ENCODE results near the gene BMPR2.
"Not testable (repeated sequence)": the region's sequence is repeated elsewhere in the genome, so short reads cannot be mapped to it uniquely, and the experiment has no call there.

Gene BMPR2

DNA sequence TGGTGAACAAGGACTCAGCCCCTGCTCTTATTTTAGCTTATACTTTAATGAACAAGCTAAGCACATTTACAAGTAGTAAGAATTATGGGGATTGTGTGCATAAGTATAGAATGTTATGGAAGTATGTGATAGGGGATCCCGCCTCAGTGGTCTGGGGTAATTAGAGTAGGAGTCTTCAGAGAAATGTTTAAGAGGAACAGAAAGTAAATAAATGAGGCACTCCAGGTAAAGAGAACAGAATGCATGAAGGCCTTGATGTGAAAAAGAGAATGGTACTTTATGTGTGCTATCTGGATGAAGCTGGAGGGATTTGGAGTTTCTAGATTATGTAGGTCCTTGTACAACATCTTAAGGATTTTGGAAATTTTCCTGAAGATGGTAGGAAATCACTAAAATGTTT is 76.6 kb downstream of the BMPR2 start:
- no peak for DNase-seq (ENCODE audit: low spot score)

DNA sequence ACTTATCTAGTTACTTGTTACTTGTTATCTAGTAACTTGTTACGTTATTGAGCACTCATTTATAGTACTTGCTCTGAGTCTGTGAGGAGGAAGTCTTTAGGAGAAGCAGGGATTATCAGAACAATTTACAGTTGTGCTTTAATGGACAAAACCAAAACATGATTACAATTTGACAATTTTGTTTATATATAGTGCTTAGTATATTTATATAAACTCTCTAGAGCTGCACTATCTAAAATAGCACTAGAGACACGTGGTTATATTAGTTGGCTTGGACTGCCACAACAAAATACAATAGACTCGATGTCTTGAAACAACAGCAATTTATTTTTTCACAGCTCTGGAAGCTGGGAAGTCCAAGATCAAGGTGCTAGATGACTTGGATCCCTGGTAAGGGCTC is 78.4 kb downstream of the BMPR2 start:
- no peak for DNase-seq (ENCODE audit: low spot score)

DNA sequence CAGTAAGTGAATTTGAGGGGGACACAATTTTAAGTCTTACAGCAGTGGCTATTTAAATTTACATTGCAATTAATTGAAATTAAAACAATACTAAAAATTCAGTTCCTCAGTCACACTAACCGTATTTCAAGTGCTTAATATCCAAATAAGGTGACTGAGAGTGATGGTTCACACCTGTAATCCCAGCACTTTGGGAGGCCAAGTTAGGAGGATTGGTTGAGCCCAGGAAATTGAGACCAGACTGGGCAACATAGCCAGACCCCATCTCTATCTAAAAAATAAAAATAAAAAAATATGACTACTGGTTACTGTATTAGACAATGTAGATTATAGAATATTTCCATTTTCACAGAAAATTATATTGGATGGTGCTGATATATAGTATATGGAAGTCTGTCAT is 79.0 kb downstream of the BMPR2 start:
- DNase-seq (ENCODE audit: low spot score): no peak

DNA sequence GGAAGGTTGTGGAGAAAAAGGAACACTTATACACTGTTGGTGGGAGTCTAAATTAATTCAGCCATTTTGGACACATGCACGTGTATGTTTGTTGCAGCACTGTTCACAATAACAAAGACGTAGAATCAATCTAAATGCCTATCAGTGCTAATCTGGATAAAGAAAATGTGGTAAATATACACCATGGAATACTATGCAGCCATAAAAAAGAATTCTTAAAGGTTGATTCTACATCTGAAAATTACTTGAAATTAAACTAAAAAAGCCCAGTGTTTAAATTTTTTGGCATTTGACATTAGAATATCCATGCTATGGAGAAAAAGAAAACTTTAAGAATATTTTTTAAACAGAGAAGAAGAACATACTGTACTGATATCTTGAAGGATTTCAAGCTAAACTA is 84.0 kb downstream of the BMPR2 start:
- no peak for DNase-seq (ENCODE audit: low spot score)

DNA sequence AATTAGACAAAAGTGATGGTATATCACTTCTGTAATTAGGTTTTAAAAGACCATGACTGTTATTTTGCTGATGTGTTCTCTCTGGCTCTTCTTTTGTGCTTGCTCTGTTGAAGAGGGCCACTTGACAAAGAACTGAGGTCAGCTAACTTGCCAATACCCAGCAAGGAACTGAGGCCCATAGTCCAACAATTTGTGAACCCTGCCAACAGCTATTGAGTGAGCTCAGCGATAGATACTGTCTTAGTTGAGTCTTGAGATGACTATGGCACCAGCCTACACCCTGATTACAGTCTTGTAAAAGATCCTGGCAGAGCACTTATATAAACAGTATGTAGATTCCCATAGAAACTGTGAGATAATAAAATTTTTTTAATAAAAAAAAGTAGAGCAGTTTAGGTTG is 103.0 kb downstream of the BMPR2 start:
- DNase-seq (ENCODE audit: low spot score): no peak

DNA sequence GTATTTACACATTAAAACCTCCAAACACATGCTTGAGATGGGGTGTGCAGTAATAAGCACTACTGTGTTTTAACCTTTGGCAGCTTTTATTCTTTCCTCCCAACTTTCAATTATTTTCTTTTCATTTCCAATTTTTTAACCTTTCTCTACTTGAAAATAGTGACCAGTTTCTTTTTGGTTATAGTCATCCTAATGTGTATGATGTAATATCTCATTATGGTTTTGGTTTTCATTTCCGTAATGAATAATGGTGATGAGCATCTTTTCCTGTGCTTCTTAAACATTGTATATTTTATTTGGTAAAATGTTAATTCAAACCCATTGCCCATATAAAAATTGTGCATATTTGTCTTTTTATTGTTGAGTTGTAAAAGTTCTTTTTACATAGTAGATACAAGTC is 103.5 kb downstream of the BMPR2 start:
- no peak for DNase-seq (ENCODE audit: low spot score)

DNA sequence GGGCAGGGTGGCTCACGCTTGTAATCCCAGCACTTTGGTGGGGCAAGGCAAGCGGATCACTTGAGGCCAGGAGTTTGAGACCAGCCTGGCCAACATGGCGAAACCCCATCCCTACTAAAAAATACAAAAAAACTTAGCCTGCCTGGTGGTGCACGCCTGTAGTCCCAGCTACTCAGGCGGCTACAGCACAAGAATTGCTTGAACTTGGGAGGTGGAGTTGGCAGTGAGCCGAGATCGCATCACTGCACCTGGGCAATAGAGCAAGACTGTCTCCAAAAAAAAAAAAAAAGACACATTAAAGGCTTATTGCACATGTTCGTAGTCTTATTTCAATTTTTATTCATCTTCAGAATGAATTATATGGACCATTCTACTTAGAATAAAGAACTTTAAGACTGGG is 110.2 kb downstream of the BMPR2 start:
- DNase-seq (ENCODE audit: low spot score): no peak

DNA sequence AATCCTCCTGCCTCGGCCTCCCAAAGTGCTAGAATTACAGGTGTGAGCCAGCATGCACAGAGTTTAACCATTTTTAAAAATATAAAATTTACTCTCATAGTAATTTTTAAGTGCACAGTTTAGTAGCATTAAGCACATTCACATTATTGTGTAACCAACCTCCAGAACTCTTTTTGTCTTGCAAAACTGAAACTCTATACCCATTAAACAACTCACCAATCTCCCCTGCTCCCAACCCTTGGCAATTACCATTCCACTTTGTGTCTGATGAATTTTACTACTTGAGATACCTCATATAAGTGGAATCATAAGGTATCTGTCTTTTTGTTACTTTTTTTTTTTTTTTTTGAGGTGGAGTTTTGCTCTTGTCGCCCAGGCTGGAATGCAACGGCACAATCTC is 112.5 kb downstream of the BMPR2 start:
- DNase-seq (ENCODE audit: low spot score): no peak

DNA sequence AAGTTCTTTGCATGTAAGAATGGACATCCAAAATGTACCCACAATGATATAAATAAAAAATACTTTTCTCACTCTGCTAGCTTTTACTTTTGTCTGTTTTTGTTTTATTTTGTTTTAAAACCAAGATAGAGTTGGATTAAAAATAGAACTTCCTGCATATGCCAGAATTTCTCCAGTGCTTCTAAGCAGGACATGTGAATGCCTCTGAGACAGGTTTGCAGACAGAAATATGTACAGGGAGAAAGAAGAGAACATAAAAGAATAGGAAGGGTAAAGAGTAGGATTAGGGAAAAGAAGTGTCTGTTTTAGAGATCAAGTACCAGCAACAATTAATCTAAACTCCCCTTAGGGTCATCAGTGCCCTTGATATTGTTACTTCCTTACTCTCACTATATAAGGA is 114.4 kb downstream of the BMPR2 start:
- no peak for DNase-seq (ENCODE audit: low spot score)

DNA sequence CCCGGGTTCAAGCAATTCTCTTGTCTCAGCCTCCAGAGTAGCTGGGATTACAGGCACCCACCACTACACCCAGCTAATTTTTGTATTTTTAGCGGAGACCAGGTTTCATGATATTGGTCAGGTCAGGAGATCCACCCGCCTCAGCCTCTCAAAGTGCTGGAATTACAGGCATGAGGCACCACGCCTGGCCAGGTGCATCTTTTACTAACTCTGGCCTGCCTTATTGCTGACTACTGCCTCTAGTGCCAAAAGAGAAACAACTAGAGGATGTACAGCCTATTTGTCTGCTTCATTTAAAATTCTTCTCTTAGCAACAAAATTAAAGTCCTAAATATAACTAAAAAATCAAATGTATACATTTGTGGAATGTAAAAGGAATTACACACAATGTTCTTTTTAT is 115.4 kb downstream of the BMPR2 start:
- DNase-seq (ENCODE audit: low spot score): no peak

DNA sequence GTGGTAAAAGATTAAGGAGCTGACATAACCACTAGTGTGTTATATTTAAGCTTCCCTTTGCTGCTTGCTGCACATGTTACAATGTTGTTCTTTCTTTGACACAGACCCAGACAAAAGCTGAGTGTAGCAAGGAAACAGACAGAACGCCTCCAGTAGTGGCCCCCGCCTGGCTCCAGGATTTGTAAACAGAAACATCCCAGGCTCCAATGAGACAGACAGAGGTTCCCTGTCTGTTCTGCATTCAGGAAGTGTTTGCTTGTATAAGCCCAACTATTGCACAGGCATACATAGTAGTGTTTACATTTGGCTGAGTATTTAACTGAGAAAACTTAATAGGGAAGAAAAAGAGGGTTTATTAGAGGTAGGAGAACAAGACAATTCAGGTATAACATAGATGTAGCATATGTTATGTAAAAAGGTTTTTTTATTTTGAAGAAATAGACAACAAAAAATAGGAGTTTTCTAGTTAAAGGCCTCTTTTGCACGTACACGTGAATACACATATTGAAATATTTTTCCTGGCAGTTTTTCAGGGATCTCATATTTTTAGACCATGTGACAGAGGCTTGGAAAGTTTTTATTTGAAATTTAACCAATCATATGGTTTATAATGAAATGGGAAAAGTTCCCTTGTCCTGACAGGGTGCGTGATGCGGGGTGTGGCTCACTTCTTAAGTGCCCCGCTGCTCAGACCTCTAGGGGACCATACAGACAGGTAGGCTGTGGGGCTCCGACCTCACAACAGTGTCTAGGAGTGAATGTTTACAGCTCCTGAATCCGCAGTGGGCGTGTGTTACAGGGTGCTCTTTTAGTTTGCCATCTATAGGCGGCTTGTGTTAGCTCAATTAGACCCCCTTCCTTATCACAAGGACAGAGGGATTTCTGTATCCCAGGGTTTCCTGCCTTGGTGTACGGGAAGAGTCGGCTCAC is 118.4 kb downstream of the BMPR2 start:
- no peak for DNase-seq (ENCODE audit: low spot score)

DNA sequence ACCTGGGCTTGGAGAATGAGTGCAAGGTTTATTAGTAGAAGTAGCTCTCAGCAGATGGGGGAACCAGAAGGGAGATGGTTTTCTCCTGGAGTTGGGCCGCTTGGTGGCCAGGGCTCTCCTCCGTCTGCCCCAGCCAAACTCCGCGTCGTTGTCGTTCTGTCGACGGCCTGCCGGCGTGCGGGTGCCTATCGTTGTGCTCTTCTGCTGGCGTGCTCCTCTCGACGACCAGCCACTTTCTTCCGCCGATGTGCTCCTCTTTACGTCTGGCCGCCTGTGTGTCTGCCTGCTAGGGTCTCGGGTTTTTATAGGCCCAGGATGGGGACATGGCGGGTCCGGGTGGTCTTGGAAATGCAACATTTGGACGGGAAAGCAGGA is 119.1 kb downstream of the BMPR2 start:
- DNase-seq (ENCODE audit: low spot score): no peak

DNA sequence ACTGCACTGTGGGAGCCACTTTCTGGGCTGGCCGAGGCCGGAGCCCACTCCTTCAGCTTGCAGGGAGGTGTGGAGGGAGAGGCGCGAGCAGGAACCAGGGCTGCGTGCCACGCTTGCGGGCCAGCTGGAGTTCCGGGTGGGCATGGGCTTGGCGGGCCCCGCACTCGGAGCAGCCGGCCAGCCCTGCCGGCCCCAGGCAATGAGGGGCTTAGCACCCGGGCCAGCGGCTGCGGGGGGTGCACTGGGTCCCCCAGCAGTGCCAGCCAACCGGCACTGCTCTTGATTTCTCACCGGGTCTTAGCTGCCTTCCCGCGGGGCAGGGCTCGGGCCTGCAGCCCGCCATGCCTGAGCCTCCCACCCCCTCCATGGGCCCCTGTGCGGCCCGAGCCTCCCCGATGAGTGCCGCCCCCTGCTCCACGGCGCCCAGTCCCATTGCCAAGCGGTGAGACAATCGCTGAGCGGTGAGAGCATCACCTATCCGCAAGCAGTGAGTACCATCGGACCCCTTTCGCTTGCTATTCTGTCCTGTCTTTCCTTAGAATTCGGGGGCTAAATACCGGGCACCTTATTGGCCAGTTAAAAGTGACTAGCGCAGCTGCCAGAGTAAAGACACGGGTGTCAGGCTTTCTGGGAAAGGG is 120.8 kb downstream of the BMPR2 start:
- not testable (repeated sequence) for DNase-seq (ENCODE audit: low spot score)

DNA sequence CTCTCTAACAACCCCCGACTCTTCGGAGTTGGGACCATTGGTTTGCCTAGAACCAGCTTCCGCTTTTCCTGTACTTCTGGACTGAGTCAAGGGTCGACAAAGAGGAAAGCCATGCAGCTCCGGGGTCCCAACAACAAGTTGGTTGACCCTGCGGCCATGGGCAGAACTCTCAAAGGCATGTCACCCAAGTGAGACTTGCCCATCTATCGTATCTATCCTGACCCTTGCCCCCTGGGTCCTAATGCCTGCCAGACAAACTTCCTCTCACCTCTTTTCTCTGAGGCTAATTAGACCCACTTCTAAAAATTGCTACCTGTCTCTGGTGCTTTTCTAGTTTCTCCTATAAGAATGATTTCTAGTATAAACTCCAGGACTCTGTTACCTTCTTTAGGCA is 121.3 kb downstream of the BMPR2 start:
- DNase-seq (ENCODE audit: low spot score): not testable (repeated sequence)

DNA sequence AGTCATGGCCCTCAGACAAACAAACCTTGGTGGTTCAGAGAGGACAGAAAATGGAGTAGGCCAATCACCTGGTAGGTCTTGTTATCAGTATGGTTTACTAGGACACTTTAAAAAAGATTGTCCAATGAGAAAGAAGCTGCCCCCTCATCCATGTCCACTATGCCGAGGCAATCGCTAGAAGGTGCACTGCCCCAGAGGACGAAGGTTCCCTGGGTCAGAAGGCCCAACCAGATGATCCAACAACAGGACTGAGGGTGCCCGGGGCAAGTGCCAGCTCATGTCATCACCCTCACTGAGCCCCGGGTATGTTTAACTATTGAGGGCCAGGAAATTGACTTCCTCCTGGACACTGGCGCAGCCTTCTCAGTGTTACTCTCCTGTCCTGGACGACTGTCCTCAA is 123.7 kb downstream of the BMPR2 start:
- DNase-seq (ENCODE audit: low spot score): not testable (repeated sequence)

DNA sequence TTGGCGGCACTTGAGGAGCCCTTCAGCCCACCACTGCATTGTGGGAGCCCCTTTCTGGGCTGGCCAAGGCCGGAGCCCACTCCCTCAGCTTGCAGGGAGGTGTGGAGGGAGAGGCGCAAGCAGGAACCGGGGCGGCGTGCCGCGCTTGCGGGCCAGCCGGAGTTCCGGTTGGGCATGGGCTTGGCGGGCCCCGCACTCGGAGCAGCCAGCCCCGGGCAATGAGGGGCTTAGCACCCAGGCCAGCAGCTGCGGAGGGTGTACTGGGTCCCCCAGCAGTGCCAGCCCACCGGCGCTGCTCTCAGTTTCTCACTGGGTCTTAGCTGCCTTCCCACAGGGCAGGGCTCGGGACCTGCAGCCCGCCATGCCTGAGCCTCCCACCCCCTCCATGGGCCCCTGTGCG is 127.1 kb downstream of the BMPR2 start:
- DNase-seq (ENCODE audit: low spot score): not testable (repeated sequence)

DNA sequence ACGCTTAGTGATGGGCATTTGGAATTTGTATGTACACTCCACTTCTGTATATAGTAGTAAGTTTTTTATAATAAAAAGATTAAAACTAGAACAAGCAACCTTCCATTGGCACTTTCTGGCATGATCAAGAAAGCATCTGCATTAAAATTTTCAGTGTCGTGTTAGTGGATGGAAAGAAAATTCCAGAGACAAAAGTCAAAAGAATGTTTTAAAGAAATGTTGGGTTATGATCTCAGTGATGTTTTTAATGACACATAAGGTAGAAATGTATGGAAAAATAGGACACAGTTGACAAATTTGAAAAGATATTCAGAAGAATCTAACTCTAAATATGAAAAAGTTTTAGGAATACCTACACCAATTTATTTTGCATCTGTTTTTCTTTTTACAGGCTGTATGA is 132.6 kb downstream of the BMPR2 start:
- DNase-seq (ENCODE audit: low spot score): no peak

DNA sequence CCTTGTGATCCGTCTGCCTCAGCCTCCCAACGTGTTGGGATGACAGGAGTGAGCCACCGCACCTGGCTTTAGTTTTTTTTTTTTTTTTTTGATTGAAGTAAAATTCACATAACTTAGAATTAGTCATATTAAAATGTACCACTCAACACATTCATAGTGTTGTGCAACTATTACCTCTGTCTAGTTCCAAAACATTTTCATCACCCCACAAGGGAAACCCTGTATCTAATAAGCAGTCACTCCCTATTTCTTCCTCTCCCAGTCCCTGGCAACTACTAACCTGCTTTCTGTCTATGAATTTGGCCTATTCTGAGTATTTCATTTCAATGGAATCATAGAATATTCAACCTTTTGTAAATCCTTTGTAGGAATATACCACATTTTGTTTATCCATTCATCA is 134.8 kb downstream of the BMPR2 start:
- no peak for DNase-seq (ENCODE audit: low spot score)

DNA sequence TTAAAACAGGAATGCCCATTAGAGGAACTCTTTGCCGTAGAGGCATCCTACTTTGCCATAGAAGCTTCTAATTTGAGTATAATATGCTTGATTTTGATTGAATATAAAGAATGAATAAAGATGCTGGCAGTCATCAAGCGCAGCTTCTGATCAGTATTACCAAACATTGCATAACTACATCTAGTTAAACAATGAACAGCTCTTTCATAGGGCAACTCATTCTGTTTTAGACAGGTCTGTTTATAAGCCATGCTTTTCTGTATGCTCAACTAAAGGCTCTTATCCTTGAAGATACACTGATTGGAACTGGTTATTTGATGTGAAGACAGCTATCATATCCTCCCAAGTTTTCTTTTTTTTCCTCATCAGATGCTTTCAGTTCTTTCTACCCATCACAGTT is 136.0 kb downstream of the BMPR2 start:
- no peak for DNase-seq (ENCODE audit: low spot score)

DNA sequence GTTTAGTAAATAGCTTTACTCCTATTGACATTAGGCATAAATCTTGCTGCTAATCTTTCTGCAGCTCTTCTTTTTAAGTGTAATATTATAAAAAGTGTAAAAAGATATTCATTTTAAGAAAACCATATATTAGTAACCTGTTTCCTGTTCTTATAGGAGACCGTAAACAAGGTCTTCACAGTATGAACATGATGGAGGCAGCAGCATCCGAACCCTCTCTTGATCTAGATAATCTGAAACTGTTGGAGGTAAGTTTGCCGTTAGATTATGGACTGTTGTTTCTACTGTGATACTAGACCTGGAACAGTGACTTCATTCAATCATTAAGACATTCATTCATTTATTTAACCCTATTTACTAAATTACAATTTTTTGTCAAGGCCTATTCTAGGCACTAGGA is 138.6 kb downstream of the BMPR2 start:
- DNase-seq (ENCODE audit: low spot score): no peak

DNA sequence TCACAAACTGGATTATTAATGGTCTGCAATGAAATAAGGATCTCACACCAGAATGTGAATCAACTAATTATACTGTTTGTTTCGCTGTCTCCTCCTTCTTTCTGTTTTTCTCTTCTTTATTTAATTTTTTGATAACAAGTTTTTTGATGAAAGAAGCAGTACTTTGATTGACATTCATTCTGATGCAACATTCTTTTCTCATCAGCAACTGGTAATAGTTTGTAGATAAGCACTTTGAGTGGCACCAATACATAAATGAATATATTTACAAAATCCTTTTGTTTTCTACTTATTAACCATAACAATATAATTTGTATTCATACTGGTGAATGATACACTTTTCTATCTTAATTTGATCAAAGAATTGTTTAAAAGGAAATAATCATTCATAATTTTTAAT is 143.3 kb downstream of the BMPR2 start:
- DNase-seq (ENCODE audit: low spot score): no peak

DNA sequence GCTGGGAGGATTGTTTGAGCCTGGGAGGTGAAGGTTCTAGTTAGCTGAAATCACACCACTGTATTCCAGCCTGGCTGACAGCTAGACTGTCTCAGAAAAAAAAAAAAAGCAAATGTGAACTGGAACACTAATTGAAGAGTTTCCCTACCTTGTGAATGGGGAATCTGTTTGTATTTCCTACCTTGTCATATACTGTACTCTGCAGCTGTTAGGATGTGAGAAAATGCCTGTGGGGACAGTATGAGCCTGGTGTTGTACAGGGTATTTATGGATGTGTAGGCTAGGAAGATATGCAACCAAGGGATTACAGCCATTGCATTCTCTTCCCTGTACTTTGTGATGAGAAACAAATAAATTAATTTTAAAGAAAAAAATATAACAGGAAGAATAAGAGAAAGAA is 145.3 kb downstream of the BMPR2 start:
- DNase-seq (ENCODE audit: low spot score): no peak

DNA sequence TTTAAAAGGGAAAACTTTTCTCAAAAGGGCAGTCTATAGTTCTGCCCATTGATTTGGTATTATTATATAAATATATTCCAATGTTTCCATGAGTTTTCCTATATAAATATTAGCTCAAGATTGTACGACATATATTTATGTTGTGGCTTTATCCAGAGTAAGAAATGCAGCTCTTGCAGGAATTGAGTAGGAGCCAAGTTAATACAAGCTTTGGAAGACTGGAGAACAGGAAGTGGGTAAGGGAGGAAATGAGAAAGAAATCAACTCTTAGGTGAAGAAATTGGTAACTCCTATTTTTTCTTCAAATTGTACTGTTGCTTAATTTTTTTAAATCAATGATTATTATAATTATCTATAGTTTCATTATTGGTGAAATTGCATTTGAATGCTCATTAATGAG is 153.3 kb downstream of the BMPR2 start:
- no peak for DNase-seq (ENCODE audit: low spot score)

DNA sequence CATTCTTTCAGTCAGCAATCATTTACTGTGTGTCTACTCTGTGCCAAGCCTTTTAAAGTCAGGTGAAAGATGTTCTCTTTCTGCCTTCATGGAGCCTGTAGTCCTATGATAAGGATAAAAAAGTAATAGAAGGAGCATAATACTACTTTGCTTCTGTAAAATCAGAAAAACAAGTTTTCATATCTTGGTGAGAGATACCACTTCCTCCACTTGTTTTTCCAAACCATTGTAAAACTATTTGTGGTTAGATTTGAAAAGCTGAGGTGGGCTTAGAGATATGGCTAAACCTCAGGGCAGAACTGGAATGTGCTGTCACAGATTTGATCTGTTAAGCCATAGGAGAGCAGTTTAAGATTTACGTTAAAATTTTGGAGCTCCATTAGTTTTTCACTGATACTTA is 153.9 kb downstream of the BMPR2 start:
- no peak for DNase-seq (ENCODE audit: low spot score)

Measured in ecto neural progenitor cell (in vitro differentiated cells).